GM03348 (cell line): Measurements from ENCODE around the gene MAT2A.

ENCODE experiments used
- DNase-seq: peaks from one replicate; pipeline ENCODE4 v3.0.0; 2012; ENCODE audit warnings: low spot score

The MAT2A gene

DNA sequence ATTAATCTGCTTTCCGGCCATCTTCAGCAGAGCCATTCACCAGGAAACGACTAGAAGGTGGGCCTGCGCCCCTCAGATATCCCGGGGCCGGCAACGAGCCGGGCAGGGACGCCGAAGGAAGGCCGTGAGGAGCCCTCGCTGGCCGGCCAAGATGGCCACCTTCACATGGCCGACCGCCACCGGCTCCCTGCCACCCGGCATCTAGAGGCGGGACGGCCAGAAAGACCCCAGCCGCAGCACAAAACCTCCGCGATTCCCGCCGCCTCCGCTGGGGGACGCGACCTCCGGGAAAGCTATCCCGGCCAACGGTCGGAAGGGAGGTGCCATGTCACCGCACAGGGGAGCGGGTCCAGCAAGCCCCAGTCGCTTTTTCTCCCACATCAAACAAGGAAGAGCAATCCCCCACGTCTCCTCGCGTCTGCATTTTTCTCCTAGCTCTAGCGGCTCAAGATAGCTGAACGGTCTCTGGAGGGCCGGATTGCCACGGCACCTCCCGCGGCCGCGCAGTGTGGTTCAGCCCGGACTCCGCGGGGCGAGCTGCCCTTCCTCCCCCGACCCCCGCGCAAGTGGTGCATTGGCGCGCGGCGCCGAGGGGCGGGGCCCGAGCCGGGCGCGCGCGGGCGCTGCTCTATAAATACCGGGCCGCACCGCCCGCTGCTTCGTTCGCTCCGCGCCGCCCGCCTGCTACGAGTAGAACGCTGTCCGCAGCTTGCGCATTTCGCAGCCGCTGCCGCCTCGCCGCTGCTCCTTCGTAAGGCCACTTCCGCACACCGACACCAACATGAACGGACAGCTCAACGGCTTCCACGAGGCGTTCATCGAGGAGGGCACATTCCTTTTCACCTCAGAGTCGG is at the start of gene MAT2A:
Gene MAT2A, plus strand, starts transcription at position 662 of the 854 bp plus-strand sequence. Its CDS starts 120 bp downstream, at position 782.
- peak; percentile 98 for DNase-seq

DNA sequence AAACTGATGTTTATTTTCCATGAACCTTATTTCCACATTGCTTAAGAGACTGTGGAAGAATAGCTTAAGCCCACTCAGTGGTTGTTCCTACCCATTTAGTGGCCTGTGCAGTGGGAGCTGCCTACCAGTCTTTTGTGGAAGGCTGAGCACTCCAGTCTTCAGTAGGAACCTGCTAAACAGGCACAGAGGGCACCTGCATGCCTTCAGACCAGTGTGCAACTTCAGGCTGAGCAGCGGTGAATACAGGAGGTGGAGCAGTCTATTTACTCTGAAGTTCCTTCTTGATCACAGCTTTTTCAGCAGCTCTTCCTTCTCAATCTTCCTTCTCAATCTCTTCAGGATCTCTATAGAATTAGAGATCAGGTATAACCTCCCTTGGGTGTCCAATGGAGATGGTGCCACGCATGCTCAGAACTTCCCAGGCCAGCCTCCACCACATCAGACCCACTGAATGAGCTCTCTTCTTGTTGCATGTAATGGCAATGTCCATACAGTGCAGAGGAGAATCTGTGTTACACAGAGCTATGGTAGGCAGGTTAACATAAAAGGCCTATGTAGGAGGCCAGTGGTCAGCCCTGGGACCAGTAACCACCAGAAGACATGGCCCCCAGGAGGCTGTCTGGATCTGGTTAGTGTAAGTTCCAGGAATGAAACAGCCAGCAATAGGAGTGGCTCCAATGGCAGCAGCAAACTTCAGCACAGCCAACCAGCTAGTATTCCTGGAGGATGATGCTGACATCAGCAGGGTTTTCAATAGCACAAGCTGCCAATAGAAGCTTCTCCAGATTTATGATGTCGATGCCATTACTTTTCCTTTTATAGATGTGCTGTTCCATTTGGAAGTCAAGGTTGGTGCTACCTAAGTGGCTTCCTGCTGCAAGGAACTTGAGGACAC is 47.9 kb upstream of the MAT2A start:
- no peak for DNase-seq

DNA sequence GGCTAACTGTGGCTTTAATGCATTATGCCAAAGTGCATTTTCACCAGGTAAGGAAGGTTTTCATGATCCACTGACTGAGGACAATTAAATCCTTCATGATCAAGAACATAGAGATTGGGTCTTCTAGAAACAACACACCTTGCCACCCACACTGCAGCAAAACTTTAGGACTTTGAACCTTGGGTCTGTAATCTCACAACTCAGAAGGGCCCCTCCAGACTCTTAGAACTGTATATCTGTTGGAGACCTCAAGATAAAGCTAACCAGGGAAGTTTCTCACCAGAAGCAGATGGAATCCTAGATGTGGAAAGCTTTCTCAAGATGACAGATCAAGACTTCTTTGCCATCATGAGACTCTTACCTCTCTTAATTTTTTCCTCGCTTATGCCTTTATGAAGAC is 42.5 kb upstream of the MAT2A start:
- no peak for DNase-seq

- DNase-seq: no peak
These were observed 40.9 kb upstream of the MAT2A start for GRCh38 chr2:85497944-85498630.

DNA sequence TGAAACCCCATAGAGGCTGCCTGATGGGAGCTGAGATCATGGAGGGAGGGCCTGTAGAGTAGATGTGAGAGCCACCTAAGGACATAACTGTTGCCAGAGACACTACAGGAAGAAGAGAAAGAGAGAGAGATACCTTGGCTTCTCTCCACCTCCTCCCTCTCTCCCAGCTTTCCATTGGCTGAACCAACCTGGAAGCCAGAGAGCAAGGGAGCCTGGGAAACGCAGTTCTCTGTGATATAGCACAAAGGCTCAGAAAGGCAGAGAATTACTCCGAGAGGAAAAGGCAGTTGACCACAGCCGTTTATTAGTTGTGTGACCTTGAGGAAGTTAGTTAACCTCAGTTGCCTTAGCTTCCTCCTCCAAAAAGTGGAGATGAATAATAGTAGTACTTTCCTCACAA is 37.7 kb upstream of the MAT2A start:
- no peak for DNase-seq

DNA sequence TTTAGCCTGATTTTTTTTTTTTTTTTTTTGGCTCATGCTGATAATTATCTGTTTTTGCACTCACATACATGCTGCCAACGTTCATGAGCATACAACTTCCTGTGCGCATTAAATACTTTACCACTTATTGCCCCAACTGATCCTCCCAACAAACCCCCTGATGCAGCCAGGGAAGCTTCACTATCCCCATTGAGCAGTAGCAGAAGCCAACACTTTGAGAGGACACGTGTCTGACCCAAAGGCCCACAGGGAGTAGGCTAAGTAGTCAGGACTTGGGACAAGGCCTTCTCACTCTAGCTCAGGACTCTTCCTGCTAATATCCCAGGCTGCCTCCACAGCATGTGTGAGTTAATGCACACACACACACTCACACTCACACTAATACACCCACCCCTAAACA is 36.2 kb upstream of the MAT2A start:
- DNase-seq: no peak

- no peak for DNase-seq
These were observed 35.7 kb upstream of the MAT2A start for GRCh38 chr2:85503168-85503850.

- peak; percentile 70 for DNase-seq
These were observed 34.9 kb upstream of the MAT2A start for GRCh38 chr2:85503851-85504777.

GRCh38 chr2:85504778-85505261 is 34.1 kb upstream of the MAT2A start:
- peak; percentile 86 for DNase-seq

GRCh38 chr2:85505551-85506238 is 33.3 kb upstream of the MAT2A start:
- DNase-seq: peak; percentile 33

GRCh38 chr2:85506768-85507181 is 32.2 kb upstream of the MAT2A start:
- DNase-seq: no peak

DNA sequence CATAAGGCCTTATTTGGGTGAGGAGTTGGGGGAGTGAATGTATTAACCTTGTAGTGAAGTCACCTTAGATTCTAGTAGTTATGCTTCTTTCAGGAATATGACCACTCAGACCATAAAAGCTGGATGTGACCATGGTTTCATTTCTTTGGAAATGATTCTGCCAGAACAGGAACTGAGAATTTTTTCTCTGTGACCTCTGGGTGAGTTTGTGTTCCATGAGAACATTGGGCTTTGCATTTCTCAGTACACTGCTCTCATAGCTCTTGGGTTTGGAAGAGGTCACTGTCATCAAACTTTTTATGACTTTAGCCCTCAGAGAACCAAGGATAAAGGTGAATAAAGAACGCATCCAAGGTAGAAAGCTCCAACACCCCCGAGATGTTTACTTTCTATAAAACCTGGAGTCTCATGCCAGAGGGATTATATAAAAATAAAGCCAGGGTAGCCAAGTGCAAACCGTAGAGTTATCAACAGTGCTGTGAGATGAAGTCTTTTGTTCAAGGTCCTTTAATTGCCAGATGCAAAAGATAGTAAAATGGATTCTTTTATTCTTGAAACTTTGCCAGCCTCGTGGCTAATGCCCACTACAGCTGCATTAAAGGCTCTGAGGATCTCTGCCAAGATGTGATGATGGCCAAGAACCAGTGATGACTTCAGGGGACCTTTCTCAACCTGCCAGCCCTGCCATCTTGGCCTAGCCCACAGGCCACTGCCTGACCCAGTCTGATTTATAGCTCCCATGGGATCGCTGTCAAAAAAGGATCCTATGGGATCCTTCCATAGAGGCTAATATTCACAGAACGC is 27.8 kb upstream of the MAT2A start:
- no peak for DNase-seq

GRCh38 chr2:85514323-85514722 is 24.6 kb upstream of the MAT2A start:
- DNase-seq: no peak

- no peak for DNase-seq
These were observed 22.1 kb upstream of the MAT2A start for GRCh38 chr2:85516653-85517389.

- no peak for DNase-seq
These were observed 16.8 kb upstream of the MAT2A start for GRCh38 chr2:85522090-85522647.

GRCh38 chr2:85523062-85523902 is 15.7 kb upstream of the MAT2A start:
- no peak for DNase-seq

DNA sequence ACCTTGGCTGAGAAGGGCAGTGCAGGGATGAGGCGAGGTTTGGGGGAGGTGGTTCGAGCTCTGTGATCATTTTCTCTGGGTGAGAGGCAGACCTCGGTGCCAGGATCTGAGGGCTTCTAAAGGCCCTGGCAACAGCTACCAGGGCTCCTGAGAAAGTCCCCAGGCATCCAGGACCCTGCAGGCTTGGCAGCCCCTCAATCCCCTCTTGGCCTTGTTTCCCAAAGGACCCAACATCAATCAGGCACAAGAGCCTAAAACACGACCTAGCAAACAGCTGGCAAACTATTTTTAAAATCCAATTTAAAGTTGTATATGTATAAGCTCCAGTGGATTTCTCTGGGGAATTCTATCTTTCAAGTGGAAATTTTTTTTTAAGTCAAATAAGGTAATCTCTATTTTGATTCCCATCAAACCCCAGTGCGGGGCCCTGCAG is 15.0 kb upstream of the MAT2A start:
- DNase-seq: no peak
